A549 (cell line): ENCODE data around the gene CEBPA. TPM values are rescaled to one million over a fixed set of nuclear protein-coding genes. Genes with fewer than 3 reads are reported as not detected.
"Not testable (repeated sequence)": the region's sequence is repeated elsewhere in the genome, so short reads cannot be mapped to it uniquely, and the experiment has no call there.

Experiments used
- ATAC-seq, 2 experiments: fragments of 200-7000 bp in 1 of 2; fragments of >200 bp in 1 of 2; cut with Nextera tagmentation in 1 of 2; cut with Tn5 transposase in 1 of 2; 3 replicates each; pipeline versions ENCODE4 v1.8.0 to v1.9.1; 2018 to 2020; ENCODE audit warnings: mild to moderate bottlenecking in 1 of 2, moderate library complexity in 1 of 2
- CTCF ChIA-PET: fragments of 300-600 bp; sonication (Branson Sonifier 250); formaldehyde crosslinking; extraction: SDS; loops from one replicate; lab custom pipeline; 2021; ENCODE audit warnings: antibody characterized with exemption, inconsistent platforms; lab: Yijun Ruan, JAX
- POLR2A ChIA-PET: fragments of 350-600 bp; formaldehyde crosslinking; extraction: SDS; loops from one replicate; lab custom pipeline; 2021; ENCODE audit warnings: antibody characterized with exemption, inconsistent platforms; lab: Yijun Ruan, JAX
- DNase-seq, 2 experiments: peaks; one replicate each; pipeline versions ENCODE4 v3.0.0 to v3.0.0-alpha.2; 2011 to 2016; ENCODE audit warnings: low read depth in 1 of 2, low spot score in 1 of 2
- FAIRE-seq: peaks from 2 replicates; lab custom pipeline; 2011; peaks lifted over from hg19 to GRCh38; lab: Jason Lieb, UNC
- H3K27ac ChIP-seq, 2 experiments: fragments of >200 bp; sonication (Bioruptor Twin); formaldehyde crosslinking; 3 replicates each; pipeline ENCODE4 v1.5.1; 2016 to 2017
- H3K4me1 ChIP-seq: fragments of >200 bp; sonication (Bioruptor Twin); formaldehyde crosslinking; 3 replicates; pipeline ENCODE4 v1.6.1; 2016
- H3K4me2 ChIP-seq: fragments of >200 bp; sonication (Bioruptor Twin); formaldehyde crosslinking; 3 replicates; pipeline ENCODE4 v1.6.1; 2016
- H3K4me3 ChIP-seq: fragments of >200 bp; sonication (Bioruptor Twin); formaldehyde crosslinking; 3 replicates; pipeline ENCODE4 v1.5.1; 2016
- H3K9me3 ChIP-seq: fragments of >200 bp; sonication (Bioruptor Twin); formaldehyde crosslinking; 3 replicates; pipeline ENCODE4 v1.6.1; 2016
- BHLHE40 ChIP-seq: IDR thresholded peaks from 2 replicates; pipeline ENCODE4 v1.6.1; 2012; ENCODE audit warnings: low read depth, low read length, inconsistent platforms
- CBX2 ChIP-seq: fragments of 200-600 bp; sonication (generic); IDR thresholded peaks from 2 replicates; pipeline ENCODE4 v1.6.1; 2016; ENCODE audit warnings: low read depth, mild to moderate bottlenecking, borderline replicate concordance
- CEBPB ChIP-seq, 2 experiments: fragments of >200 bp in 1 of 2; sonication (Bioruptor Twin) in 1 of 2; formaldehyde crosslinking in 1 of 2; IDR thresholded peaks; 2 replicates each; pipeline ENCODE4 v1.6.1; 2012 to 2016
- CHD2 ChIP-seq: fragments of 150-350 bp; IDR thresholded peaks from 2 replicates; pipeline ENCODE4 v1.6.1; 2014; ENCODE audit warnings: low read length; ENCODE audit not compliant: partially characterized antibody
- CHD4 ChIP-seq: fragments of 200-600 bp; sonication (generic); IDR thresholded peaks from 2 replicates; pipeline ENCODE4 v1.6.1; 2016; ENCODE audit warnings: antibody characterized with exemption, mild to moderate bottlenecking, borderline replicate concordance
- EHF ChIP-seq: fragments of 250-450 bp; sonication (Bioruptor Pico); IDR thresholded peaks from 2 replicates; pipeline ENCODE4 v1.5.0; 2020; ENCODE audit warnings: mild to moderate bottlenecking
- EP300 ChIP-seq, 2 experiments: fragments of >200 bp; sonication (Bioruptor Twin); formaldehyde crosslinking; IDR thresholded peaks; 2 replicates in 1 of 2; 3 replicates in 1 of 2; pipeline ENCODE4 v1.6.1; 2016 to 2017
- FOSL2 ChIP-seq, 2 experiments: fragments of 450-650 bp in 1 of 2; fragments of >200 bp in 1 of 2; sonication (Bioruptor Twin) in 1 of 2; formaldehyde crosslinking; IDR thresholded peaks; 2 replicates each; pipeline versions ENCODE4 v1.5.0 to v1.6.1; 2016 to 2020; ENCODE audit warnings: mild to moderate bottlenecking in 1 of 2, moderate library complexity in 1 of 2
- HDAC2 ChIP-seq: fragments of 200-600 bp; sonication (generic); IDR thresholded peaks from 2 replicates; pipeline ENCODE4 v1.6.1; 2016
- HOXA7 ChIP-seq: fragments of 250-450 bp; sonication (Bioruptor Pico); IDR thresholded peaks from 2 replicates; pipeline ENCODE4 v1.5.0; 2020; ENCODE audit warnings: mild to moderate bottlenecking, moderate library complexity
- PHF8 ChIP-seq: fragments of 200-600 bp; sonication (generic); IDR thresholded peaks from 2 replicates; pipeline ENCODE4 v1.6.1; 2016; ENCODE audit warnings: low read depth, mild to moderate bottlenecking, antibody characterized with exemption, moderate library complexity, borderline replicate concordance
- POLR2A ChIP-seq: IDR thresholded peaks from 2 replicates; pipeline ENCODE4 v1.6.1; 2012; ENCODE audit warnings: mild to moderate bottlenecking, low read length
- SMC3 ChIP-seq: fragments of >200 bp; sonication (Bioruptor Twin); formaldehyde crosslinking; IDR thresholded peaks from 3 replicates; pipeline ENCODE4 v1.6.1; 2018; ENCODE audit warnings: inconsistent platforms
- SREBF2 ChIP-seq: fragments of 450-650 bp; IDR thresholded peaks from 2 replicates; pipeline ENCODE4 v1.6.1; 2014; ENCODE audit warnings: mild to moderate bottlenecking, moderate library complexity
- ZFP36 ChIP-seq: fragments of 450-650 bp; IDR thresholded peaks from 2 replicates; pipeline ENCODE4 v1.6.1; 2014; ENCODE audit warnings: borderline replicate concordance; ENCODE audit not compliant: partially characterized antibody
- WGBS: methylation state at CpG from one replicate; pipeline ENCODE4 v1.1.6; 2017; ENCODE audit errors: missing lambda C conversion rate; 5-methylcytosine and 5-hydroxymethylcytosine counted together
- polyA plus RNA-seq, 4 experiments: library from polyadenylated mRNA; depleted of rRNA in 3 of 4; stranded (reverse); fragments of >200 nt; fragmentation: RNase III in 1 of 4; extraction: RNeasy Plus Mini Kit Qiagen cat#74134 plus additional on column Dnase treatment in 1 of 4; gene quantifications; 2 replicates in 3 of 4; 3 replicates in 1 of 4; pipeline ENCODE4 v1.2.3, GENCODE V29; 2011 to 2017
- TF ChIP-seq, protein P1 (sequence below): fragments of 250-450 bp; sonication (Bioruptor Pico); IDR thresholded peaks from 2 replicates; pipeline ENCODE4 v1.5.0; 2020; ENCODE audit warnings: low read depth, mild to moderate bottlenecking, moderate library complexity
- TF ChIP-seq, protein P2 (sequence below): IDR thresholded peaks from 2 replicates; pipeline ENCODE4 v1.6.1; 2012; ENCODE audit warnings: low read depth, borderline replicate concordance
- TF ChIP-seq, protein P3 (sequence below): fragments of >200 bp; sonication (Bioruptor Twin); formaldehyde crosslinking; IDR thresholded peaks from 2 replicates; pipeline ENCODE4 v1.6.1; 2016
- TF ChIP-seq, protein P4 (sequence below): fragments of >200 bp; sonication (Bioruptor Twin); formaldehyde crosslinking; IDR thresholded peaks from 3 replicates; pipeline ENCODE4 v1.6.1; 2016

Gene CEBPA
- polyA plus RNA-seq, 2 of the 4 experiments (the other 2 are of a cell fraction): 3.5 to 6.6 TPM

DNA sequence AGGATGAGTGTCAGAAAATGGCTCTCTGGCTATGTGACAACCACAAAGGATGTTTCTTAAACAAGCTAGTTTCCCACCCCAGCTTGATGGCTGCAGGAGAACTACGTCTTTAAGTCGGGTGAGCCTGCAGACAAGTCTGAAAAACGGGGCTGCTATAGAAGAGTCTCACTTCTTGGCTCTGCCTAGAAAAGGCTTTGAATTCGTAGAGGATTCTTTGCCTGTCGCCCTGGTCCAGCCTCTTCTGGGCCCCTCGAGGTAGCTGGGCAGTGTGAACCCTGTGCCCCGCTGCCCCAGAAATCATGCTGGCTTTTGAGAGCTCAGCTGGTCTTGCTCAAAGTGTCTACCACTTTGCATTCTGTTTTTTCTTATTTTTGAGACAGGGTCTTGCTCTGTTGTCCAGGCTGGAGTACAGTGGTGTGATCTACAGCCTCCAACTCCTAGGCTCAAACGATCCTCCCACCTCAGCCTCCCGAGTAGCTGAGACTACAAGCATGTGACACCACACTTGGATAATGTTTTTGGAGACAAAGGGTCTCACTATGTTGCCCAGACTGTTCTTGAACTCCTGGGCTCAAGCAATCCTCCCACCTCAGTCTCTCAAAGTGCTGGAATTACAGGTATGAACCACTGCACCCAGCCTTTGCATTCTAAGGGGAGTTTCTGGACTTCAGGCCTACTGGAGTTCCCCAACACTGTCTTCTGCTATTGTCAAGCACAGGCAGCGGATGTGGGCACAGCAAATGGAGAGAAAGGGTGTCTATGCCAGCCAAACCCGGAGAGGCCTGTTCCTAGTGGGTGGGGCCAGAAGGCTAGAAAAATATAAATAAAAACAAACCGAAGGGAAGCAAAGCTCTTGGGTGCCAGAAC, 6.5 kb downstream of the CEBPA start:
- TF ChIP-seq FOSL2 (IDR thresholded peaks at IDR 0.05): no peak
- no peak for TF ChIP-seq FOSL2 (CRISPR knock-in tag; IDR thresholded peaks at IDR 0.05)
- TF ChIP-seq EP300 (IDR thresholded peaks at IDR 0.05): no peak
- TF ChIP-seq CBX2: no peak
- TF ChIP-seq CHD2: no peak
- TF ChIP-seq SREBF2: no peak
- TF ChIP-seq CHD4: no peak
- no peak for TF ChIP-seq EHF (CRISPR knock-in tag)
- no peak for FAIRE-seq
- Histone ChIP-seq H3K27ac (peak overlapping the region in 1 of 2 experiments; percentile 3; a peak in 1 of 6 replicates), H3K4me3 (no peak overlapping the region), H3K4me1 (peaks cover 35% of the 10 kb centered on the region), H3K4me2 (no peak overlapping the region), H3K9me3 (no peaks in the 10 kb centered on the region)
- ChIA-PET CTCF (interaction anchor here (0.7 to 36.6 kb wide), 16 partner anchors 8 to 850 kb away, joined by 3 to 603 read pairs (median 4); partner anchors contain the start of gene CEBPG), POLR2A (no interaction called here)
- DNase-seq: no peak
- 76% methylated on average over 12 of the region's 12 CpGs for WGBS
- ATAC-seq: no peak

DNA sequence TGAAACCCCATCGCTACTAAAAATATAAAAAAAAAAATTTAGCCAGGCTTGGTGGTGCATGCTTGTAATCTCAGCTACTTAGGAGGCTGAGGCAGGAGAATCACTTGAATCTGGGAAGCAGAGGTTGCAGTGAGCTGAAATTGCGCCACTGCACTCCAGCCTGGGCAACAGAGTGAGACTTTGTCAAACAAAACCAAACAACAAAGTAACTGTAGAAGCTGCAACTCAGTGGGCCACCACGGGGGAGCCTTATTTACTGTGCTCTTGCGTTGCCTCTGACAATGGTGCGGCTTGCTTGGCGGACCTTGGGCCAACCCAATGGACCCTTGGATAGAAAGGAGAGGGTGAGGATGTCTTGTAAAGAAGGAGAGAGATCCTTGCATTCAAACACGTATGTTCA, 7.3 kb downstream of the CEBPA start:
- not testable (repeated sequence) for H3K4me3 ChIP-seq, H3K4me2 ChIP-seq, H3K9me3 ChIP-seq, DNase-seq, FAIRE-seq, ATAC-seq
- POLR2A ChIA-PET: interaction anchor here (0.7 to 4.1 kb wide), 3 partner anchors 8 to 70 kb away, joined by 4 to 33 read pairs (median 5); partner anchors contain the start of gene CEBPA
- Histone ChIP-seq H3K27ac (peak overlapping the region in 1 of 2 experiments; percentile 3; a peak in 2 of 6 replicates), H3K4me1 (peaks cover 42% of the 10 kb centered on the region)
- CTCF ChIA-PET: interaction anchor here (0.8 to 36.6 kb wide), 10 partner anchors 9 to 850 kb away, joined by 3 to 603 read pairs (median 4); partner anchors contain the start of gene CEBPG
- 86% methylated on average over 7 of the region's 7 CpGs for WGBS

DNA sequence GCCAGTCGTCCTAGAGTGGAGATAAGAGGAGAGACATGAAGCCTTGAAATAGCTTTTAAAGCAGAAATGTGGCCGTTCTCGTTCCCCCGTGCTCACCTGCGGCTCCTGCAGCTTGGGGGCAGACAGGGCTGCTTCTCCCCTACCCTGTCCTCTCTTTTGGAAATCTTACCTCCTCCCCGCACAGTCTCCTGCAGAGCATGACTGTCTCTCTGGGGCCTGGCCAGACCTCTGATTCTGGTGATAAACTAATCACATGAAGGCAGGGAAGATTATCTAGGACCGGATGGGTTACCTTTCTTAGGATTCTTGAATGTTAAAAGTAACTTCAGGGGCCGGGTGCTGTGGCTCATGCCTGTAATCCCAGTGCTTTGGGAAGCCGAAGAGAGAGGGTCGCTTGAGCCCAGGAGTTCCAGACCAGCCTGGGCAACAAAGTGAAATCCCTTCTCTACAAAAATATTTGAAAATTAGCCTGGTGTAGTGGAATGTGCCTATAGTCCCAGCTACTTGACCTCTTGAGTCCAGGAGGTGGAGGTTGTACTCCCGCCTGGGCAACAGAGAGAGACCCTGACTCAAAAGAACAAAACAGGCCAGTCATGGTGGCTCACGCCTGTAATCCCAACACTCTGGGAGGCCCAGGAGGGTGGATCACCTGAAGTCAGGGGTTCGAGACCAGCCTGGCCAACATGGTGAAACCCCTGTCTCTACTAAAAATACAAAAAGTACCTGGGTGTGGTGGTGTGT, 8.1 kb downstream of the CEBPA start:
- ChIA-PET POLR2A (interaction anchor here (0.7 to 4.1 kb wide), 3 partner anchors 9 to 81 kb away, joined by 3 to 33 read pairs (median 4); partner anchors contain the start of gene CEBPA), CTCF (interaction anchor here (0.9 to 36.6 kb wide), 7 partner anchors 8 to 112 kb away, joined by 3 to 603 read pairs (median 18); partner anchors contain the start of genes CEBPA and CEBPG)
- TF ChIP-seq CBX2: no peak
- no peak for TF ChIP-seq CHD4
- TF ChIP-seq, protein P1, sequence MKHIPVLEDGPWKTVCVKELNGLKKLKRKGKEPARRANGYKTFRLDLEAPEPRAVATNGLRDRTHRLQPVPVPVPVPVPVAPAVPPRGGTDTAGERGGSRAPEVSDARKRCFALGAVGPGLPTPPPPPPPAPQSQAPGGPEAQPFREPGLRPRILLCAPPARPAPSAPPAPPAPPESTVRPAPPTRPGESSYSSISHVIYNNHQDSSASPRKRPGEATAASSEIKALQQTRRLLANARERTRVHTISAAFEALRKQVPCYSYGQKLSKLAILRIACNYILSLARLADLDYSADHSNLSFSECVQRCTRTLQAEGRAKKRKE (CRISPR knock-in tag): no peak
- no peak overlapping the region for H3K4me3 ChIP-seq
- FAIRE-seq: no peak
- 85% methylated on average over 13 of the region's 13 CpGs for WGBS
- H3K4me1 ChIP-seq: peaks cover 42% of the 10 kb centered on the region
- DNase-seq: no peak
- H3K9me3 ChIP-seq: peaks cover 10% of the 10 kb centered on the region
- H3K27ac ChIP-seq: peak overlapping the region; percentile 70 to 84
- H3K4me2 ChIP-seq: peak overlapping the region; percentile 64
- ATAC-seq: peak in 1 of 2 experiments; percentile 1; a peak in 2 of 6 replicates

DNA sequence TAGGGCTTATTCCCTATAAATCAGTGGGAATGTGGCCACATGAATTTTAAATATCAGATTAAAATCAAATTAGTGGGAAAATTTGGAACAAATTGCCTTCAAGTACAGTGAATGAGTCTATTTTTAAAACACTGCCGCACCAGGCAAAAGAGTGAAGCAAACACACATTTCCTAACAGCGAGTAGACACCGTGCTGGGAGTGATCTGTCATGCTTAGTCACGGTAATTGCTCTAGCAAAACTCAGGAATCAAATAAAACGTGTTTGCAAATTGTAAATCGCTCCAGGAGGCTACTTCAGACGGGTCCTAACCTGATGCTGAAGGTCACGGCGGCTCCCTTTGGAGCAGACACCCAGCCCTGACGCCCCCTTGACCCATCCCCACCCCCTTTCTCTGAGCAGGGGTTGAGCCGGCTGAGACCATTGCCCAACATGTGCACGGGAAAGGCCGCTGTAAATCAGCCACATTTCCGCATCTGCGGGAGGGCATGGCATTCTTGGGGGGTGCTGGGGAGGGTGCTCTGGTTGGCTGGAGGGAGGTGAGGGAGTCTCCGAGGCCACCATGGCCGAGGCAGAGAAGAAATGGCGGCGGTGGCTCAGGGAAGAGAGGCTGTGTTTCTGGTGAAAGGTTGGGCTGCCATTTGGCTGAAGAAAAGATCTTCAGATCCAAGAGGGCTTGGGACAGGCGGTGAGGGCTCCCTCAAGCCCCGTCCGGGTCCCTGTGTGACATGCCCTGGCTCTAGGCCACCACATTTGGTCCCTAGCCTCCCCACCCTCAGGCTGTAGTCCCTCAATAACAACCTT, 8.9 kb downstream of the CEBPA start:
- H3K27ac ChIP-seq: peak overlapping the region; percentile 70 to 84
- DNase-seq: peak; percentile 89 to 94
- no peak overlapping the region for H3K4me3 ChIP-seq
- CTCF ChIA-PET: interaction anchor here (0.7 to 36.6 kb wide), 13 partner anchors 9 to 137 kb away, joined by 3 to 603 read pairs (median 4); partner anchors contain the start of genes CEBPA and CEBPG
- ATAC-seq: peak; percentile 73 to 85
- H3K4me2 ChIP-seq: peak overlapping the region; percentile 64
- FAIRE-seq: peak; percentile 99
- H3K4me1 ChIP-seq: peaks cover 42% of the 10 kb centered on the region
- H3K9me3 ChIP-seq: peaks cover 17% of the 10 kb centered on the region
- 35% methylated on average over 22 of the region's 22 CpGs for WGBS
- POLR2A ChIA-PET: interaction anchor here (1.0 to 4.1 kb wide), 3 partner anchors 9 to 80 kb away, joined by 3 to 33 read pairs (median 9); partner anchors contain the start of genes CEBPA and CEBPG
- TF ChIP-seq, protein P2, sequence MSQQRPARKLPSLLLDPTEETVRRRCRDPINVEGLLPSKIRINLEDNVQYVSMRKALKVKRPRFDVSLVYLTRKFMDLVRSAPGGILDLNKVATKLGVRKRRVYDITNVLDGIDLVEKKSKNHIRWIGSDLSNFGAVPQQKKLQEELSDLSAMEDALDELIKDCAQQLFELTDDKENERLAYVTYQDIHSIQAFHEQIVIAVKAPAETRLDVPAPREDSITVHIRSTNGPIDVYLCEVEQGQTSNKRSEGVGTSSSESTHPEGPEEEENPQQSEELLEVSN: 0 out of 2 replicates have a peak, but pooled peaks have one; percentile 44
- TF ChIP-seq, protein P3, sequence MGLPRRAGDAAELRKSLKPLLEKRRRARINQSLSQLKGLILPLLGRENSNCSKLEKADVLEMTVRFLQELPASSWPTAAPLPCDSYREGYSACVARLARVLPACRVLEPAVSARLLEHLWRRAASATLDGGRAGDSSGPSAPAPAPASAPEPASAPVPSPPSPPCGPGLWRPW: 0 out of 2 replicates have a peak, but pooled peaks have one; percentile 49
- TF ChIP-seq SREBF2: no peak
- TF ChIP-seq POLR2A: no peak
- TF ChIP-seq EHF (CRISPR knock-in tag): peak; percentile 74
- TF ChIP-seq HOXA7 (CRISPR knock-in tag): peak; percentile 73; the same call in 1 of the 2 replicates
- 0 out of 3 replicates have a peak, but pooled peaks have one; percentile 30 for TF ChIP-seq SMC3
- TF ChIP-seq CEBPB (IDR thresholded peaks at IDR 0.05): peak; percentile 84 to 93
- TF ChIP-seq BHLHE40: no peak
- no peak for TF ChIP-seq ZFP36
- TF ChIP-seq, protein P4, sequence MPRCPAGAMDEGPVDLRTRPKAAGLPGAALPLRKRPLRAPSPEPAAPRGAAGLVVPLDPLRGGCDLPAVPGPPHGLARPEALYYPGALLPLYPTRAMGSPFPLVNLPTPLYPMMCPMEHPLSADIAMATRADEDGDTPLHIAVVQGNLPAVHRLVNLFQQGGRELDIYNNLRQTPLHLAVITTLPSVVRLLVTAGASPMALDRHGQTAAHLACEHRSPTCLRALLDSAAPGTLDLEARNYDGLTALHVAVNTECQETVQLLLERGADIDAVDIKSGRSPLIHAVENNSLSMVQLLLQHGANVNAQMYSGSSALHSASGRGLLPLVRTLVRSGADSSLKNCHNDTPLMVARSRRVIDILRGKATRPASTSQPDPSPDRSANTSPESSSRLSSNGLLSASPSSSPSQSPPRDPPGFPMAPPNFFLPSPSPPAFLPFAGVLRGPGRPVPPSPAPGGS: no peak
- TF ChIP-seq FOSL2 (IDR thresholded peaks at IDR 0.05): peak; percentile 73
- peak; percentile 86 for TF ChIP-seq FOSL2 (CRISPR knock-in tag; IDR thresholded peaks at IDR 0.05)
- TF ChIP-seq EP300 (IDR thresholded peaks at IDR 0.05): peak; percentile 36 to 74; a peak in 3 of 5 replicates
- no peak for TF ChIP-seq HDAC2
- no peak for TF ChIP-seq PHF8
